GM19023 (cell line): Measurements from ENCODE around the gene ATXN7.

Source experiments
- ATAC-seq: cut with Tn5 transposase; IDR thresholded peaks from one replicate; pipeline ENCODE4 v1.9.1; 2021; ENCODE audit warnings: mild to moderate bottlenecking, moderate library complexity; ENCODE audit not compliant: unreplicated experiment

The ATXN7 gene, protein sequence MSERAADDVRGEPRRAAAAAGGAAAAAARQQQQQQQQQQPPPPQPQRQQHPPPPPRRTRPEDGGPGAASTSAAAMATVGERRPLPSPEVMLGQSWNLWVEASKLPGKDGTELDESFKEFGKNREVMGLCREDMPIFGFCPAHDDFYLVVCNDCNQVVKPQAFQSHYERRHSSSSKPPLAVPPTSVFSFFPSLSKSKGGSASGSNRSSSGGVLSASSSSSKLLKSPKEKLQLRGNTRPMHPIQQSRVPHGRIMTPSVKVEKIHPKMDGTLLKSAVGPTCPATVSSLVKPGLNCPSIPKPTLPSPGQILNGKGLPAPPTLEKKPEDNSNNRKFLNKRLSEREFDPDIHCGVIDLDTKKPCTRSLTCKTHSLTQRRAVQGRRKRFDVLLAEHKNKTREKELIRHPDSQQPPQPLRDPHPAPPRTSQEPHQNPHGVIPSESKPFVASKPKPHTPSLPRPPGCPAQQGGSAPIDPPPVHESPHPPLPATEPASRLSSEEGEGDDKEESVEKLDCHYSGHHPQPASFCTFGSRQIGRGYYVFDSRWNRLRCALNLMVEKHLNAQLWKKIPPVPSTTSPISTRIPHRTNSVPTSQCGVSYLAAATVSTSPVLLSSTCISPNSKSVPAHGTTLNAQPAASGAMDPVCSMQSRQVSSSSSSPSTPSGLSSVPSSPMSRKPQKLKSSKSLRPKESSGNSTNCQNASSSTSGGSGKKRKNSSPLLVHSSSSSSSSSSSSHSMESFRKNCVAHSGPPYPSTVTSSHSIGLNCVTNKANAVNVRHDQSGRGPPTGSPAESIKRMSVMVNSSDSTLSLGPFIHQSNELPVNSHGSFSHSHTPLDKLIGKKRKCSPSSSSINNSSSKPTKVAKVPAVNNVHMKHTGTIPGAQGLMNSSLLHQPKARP

GRCh38 chr3:63863150-63864007 lies at the start of gene ATXN7, which contains the start of gene THOC7:
TSS of gene ATXN7 (plus strand) at chr3:63863867. CDS start at chr3:63912599, 48,732 bp downstream.
TSS of gene THOC7 (minus strand) at chr3:63863805. CDS start at chr3:63863790, 15 bp downstream.
- ATAC-seq: peak; percentile 85

GRCh38 chr3:63814237-63814636 lies 49.4 kb upstream of the ATXN7 start:
- no peak for ATAC-seq

GRCh38 chr3:63817225-63817624 lies 46.4 kb upstream of the ATXN7 start:
- no peak for ATAC-seq

DNA sequence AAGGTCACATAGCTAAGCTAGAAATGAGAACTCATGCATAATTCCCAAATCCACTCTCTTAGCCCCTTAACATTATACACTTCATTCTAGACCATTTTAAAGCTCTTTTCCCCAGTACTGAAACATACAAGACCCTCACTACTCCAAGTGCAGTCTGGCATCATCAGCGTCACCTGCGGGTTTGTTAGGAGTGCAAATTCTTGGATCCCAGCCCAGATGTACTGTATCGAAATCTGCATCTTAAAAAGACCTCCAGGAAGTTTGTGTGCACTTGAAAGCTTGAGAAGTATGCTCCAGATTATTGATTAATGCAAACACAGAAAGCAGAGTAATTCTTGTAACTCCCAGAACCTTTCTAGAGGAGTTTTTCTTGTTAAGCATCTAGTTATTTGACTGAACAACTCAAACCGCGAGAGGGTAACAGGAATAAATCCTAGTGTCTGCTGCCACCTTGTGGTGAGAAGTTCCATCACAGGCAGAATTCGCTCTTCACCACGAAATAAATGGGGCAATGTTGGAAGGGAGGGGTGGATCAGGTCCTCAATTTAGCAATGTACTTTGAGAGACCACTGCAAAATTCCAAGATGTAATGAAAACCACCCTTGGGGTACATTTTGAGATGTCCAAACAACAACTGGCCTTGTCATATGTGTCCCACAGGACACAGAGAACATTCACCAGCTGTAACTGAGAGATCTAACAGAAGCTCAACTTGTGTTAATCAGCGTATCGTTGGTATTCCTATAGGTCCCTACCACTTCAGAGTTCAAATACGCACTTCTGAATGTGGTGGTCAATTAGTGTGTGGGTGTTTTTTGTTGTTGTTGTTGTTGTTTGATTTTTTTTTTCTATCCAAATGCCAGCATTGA lies 45.2 kb upstream of the ATXN7 start:
- peak; percentile 92 for ATAC-seq

- ATAC-seq: no peak
Measured at GRCh38 chr3:63819151-63819398, 44.6 kb upstream of the ATXN7 start, which contains the start of gene C3orf49. TSS of gene C3orf49 (plus strand) at chr3:63819299. CDS start at chr3:63819472, 173 bp downstream.

GRCh38 chr3:63824309-63824708 lies 39.4 kb upstream of the ATXN7 start:
- no peak for ATAC-seq

- no peak for ATAC-seq
Measured at GRCh38 chr3:63830526-63830925, 33.1 kb upstream of the ATXN7 start.

GRCh38 chr3:63832395-63832794 lies 31.3 kb upstream of the ATXN7 start:
- ATAC-seq: no peak

GRCh38 chr3:63841704-63842103 lies 22.0 kb upstream of the ATXN7 start:
- no peak for ATAC-seq

DNA sequence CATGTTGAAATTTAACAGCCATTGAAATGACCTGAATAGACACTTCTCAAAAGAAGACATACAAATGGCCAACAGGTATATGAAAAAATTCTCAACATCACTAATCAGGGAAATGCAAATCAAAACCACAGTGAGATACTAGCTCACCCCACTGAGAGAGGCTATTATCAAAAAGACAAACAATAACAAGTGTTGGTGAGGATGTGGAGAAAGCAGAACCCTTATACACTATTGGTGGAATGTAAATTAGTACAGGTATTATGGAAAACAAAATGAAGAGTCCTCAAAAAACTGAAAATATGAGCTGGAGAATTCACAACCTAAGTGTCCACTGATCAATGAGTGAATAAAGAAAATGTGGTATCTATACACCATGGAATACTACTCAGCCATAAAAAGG lies 21.5 kb upstream of the ATXN7 start:
- ATAC-seq: no peak

DNA sequence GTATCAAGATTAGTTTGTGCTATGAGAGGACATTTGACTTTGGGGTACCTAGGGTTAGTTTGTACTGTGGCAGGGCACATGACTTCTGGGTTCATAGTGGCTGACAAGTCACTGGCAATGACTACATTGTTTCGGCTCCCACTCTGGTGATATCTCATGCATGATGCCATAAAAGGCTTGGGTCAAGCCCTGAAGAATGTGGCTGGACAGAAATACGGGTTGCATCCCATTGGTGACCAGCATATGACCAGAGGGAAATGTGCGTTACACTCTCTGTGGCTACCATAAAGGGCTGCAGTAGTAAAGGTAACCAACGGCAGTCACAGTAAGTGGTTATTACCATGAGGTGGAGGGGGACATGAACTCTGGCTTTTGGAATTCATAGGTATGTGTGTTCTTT lies 18.5 kb upstream of the ATXN7 start:
- ATAC-seq: no peak

DNA sequence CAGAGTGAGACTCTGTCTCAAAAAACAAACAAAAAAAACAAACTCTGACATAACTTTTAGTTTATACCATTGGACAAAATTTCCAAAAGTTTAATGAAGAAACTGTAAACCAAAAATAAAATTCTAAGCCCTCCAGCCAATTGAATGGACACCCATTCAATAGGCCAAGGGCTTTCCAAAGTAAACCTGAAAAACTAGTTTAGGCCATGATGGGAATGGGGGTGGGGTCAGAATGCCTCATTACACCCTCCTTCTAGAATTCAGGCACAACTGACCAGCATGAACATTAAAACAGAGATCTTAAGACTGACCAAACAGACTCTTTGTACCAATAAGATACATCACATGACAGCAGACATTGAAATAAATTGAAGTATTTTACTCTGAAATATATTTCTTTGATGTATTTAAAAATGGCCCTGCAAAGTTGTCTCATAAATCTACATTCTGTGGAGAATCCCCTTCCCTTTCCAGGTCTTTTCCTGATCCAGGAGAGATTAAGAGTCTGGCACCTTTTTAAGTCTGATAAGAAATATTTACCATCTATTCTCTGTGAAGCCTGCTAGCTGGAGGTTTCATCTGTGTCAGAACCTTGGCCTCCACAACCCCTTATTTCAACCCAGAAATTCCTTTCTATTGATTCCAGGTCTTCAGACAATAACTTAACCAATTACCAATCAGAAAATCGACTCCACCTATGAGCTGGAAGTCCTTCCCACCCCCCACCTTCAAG lies 15.8 kb upstream of the ATXN7 start:
- no peak for ATAC-seq

- no peak for ATAC-seq
Measured at GRCh38 chr3:63849175-63849574, 14.5 kb upstream of the ATXN7 start.

DNA sequence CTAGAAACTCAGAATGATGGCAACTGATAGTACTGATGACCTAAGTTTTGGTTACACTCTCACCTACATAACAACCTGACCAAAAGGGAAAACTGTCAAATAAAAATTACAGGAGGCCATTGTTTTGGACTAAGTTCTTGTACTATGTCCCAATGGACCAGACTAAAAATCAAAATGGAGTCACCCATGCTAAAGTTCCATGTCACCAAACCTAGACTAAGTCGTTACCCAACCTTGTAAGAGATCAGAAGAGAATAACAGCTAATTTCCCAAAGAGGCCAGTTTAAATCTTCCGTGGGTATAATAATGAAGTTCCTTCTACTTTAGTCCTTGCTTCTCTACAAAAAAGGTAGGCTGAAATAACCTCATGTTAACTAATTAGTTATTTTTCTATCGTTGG lies 12.4 kb upstream of the ATXN7 start:
- ATAC-seq: no peak

GRCh38 chr3:63853106-63853505 lies 10.6 kb upstream of the ATXN7 start:
- no peak for ATAC-seq

- ATAC-seq: no peak
Measured at GRCh38 chr3:63855333-63855940, 8.2 kb upstream of the ATXN7 start.

DNA sequence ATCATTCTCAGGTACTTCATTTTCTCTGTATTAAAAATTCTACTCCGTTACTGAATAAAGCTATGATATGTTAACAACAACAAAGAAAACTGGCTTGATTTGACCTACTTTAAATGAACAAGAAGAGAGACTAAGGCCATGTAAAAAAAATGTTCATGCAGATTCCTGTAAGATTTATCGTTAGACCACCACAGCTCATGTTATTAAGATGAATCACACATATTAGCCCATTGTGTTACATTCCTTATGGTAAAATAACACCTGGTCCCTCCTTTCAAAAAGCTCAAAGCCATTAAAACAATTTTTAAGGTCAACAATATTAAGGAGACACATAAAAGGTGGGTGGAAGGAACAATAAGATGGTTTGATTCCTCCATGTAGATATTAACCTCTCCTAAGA lies 6.4 kb upstream of the ATXN7 start:
- ATAC-seq: no peak

DNA sequence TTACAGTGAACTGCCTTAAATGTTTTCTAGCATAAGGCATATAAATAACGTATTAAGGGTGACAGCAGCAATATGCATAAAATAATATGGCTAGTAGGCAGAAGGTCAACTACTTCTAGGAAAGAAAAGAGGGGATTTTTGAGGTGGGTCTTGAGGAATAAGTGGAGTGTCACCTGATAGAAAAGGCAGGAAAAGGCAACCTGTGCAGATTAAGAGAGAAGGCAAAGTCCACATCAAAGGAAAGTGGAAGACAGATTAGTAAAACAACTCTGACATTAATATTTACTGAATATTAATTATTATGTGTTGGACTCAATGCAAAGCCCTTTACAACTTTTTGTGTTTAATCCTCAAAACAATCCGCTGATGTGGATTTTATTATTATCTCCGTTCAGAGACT lies 2.9 kb upstream of the ATXN7 start:
- ATAC-seq: no peak

DNA sequence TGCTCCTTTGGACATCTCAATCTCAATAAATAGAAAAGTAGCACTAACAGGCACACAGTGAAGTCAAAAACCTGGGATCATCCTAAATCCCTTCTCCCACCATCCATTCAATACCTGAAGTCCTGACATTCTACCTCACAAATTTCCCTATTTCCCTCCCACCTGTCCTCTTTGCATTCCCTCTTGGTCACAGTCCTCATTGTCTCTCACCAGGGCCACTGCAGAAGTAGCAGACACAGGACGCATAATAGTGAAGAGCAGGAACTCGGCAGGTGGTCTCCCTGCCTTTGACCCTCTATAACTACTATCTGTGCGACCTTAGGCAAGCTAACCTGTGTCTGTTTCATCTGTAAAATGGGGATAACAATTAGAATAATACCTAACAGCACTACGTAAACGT lies 2.4 kb upstream of the ATXN7 start:
- no peak for ATAC-seq
